Measurements from ENCODE around the gene LCN12.
A peak's percentile ranks its signal among the peaks of the same experiment; 100 is the strongest.

LCN12 gene

GRCh38 chr9:136925414-136926153, 26.5 kb upstream of the LCN12 start:
- TF ChIP-seq CTCF (IDR thresholded peaks at IDR 0.05; ENCODE audit: unreplicated experiment in 3 of 3), result no peak
- Mint-ChIP-seq H3K4me3 (no peak overlapping the region), H3K27ac (no peak overlapping the region), H3K27me3 (ENCODE audit: low read depth) (no peaks in the 10 kb centered on the region), H3K4me1 (no peaks in the 10 kb centered on the region), H3K36me3 (ENCODE audit: low read depth) (peaks cover 11% of the 10 kb centered on the region), H3K9me3 (no peaks in the 10 kb centered on the region)

- no peaks in the 10 kb centered on the region for H3K27me3 Mint-ChIP-seq (ENCODE audit: low read depth)
- H3K9me3 Mint-ChIP-seq, result no peaks in the 10 kb centered on the region
- peaks cover 11% of the 10 kb centered on the region for H3K36me3 Mint-ChIP-seq (ENCODE audit: low read depth)
- no peak overlapping the region for H3K4me3 Mint-ChIP-seq
- no peak for TF ChIP-seq CTCF (IDR thresholded peaks at IDR 0.05; ENCODE audit: unreplicated experiment in 3 of 3)
- H3K4me1 Mint-ChIP-seq, result no peaks in the 10 kb centered on the region
- no peak overlapping the region for H3K27ac Mint-ChIP-seq
Observed at GRCh38 chr9:136926154-136926704, 25.8 kb upstream of the LCN12 start.

GRCh38 chr9:136926749-136927148, 25.3 kb upstream of the LCN12 start:
- H3K27me3 Mint-ChIP-seq (ENCODE audit: low read depth), result no peaks in the 10 kb centered on the region
- no peak overlapping the region for H3K27ac Mint-ChIP-seq
- no peaks in the 10 kb centered on the region for H3K4me1 Mint-ChIP-seq
- peaks cover 13% of the 10 kb centered on the region for H3K36me3 Mint-ChIP-seq (ENCODE audit: low read depth)
- H3K9me3 Mint-ChIP-seq, result peaks cover under 1% of the 10 kb centered on the region
- TF ChIP-seq CTCF (IDR thresholded peaks at IDR 0.05; ENCODE audit: unreplicated experiment in 3 of 3), result no peak
- no peak overlapping the region for H3K4me3 Mint-ChIP-seq

GRCh38 chr9:136927343-136928271, 24.5 kb upstream of the LCN12 start:
- H3K36me3 Mint-ChIP-seq (ENCODE audit: low read depth), result peaks cover 18% of the 10 kb centered on the region
- H3K27ac Mint-ChIP-seq, result no peak overlapping the region
- peaks cover 5% of the 10 kb centered on the region for H3K9me3 Mint-ChIP-seq
- no peaks in the 10 kb centered on the region for H3K27me3 Mint-ChIP-seq (ENCODE audit: low read depth)
- H3K4me1 Mint-ChIP-seq, result no peaks in the 10 kb centered on the region
- no peak overlapping the region for H3K4me3 Mint-ChIP-seq
- no peak for TF ChIP-seq CTCF (IDR thresholded peaks at IDR 0.05; ENCODE audit: unreplicated experiment in 3 of 3)

GRCh38 chr9:136928591-136928990, 23.5 kb upstream of the LCN12 start:
- no peaks in the 10 kb centered on the region for H3K27me3 Mint-ChIP-seq (ENCODE audit: low read depth)
- no peak overlapping the region for H3K4me3 Mint-ChIP-seq
- H3K36me3 Mint-ChIP-seq (ENCODE audit: low read depth), result peaks cover 22% of the 10 kb centered on the region
- no peak for TF ChIP-seq CTCF (IDR thresholded peaks at IDR 0.05; ENCODE audit: unreplicated experiment in 3 of 3)
- H3K9me3 Mint-ChIP-seq, result peaks cover 8% of the 10 kb centered on the region
- peak overlapping the region in 1 of 3 experiments; percentile 38 for H3K27ac Mint-ChIP-seq
- no peaks in the 10 kb centered on the region for H3K4me1 Mint-ChIP-seq
